SHP77 (cell line): ENCODE measurements around the gene GRIA3.
"Not testable (repeated sequence)": the region's sequence is repeated elsewhere in the genome, so short reads cannot be mapped to it uniquely, and the experiment has no call there.

Experiments
- DNase-seq, 2 experiments: peaks; one replicate each; lab custom pipeline; 2025; lab: John Stamatoyannopoulos, UW

GRIA3 gene

GRCh38 chrX:123455693-123456092, 271.6 kb downstream of the GRIA3 start:
- no peak for DNase-seq

GRCh38 chrX:123464709-123465108, 280.6 kb downstream of the GRIA3 start:
- DNase-seq: no peak

- DNase-seq: no peak
Observed at GRCh38 chrX:123468481-123468880, 284.4 kb downstream of the GRIA3 start.

- DNase-seq: no peak
Observed at GRCh38 chrX:123475068-123475724, 291.1 kb downstream of the GRIA3 start.

GRCh38 chrX:123476611-123477219, 292.6 kb downstream of the GRIA3 start:
- no peak for DNase-seq

GRCh38 chrX:123477673-123478072, 293.6 kb downstream of the GRIA3 start:
- no peak for DNase-seq

- DNase-seq: no peak
Observed at GRCh38 chrX:123481913-123482851, 298.1 kb downstream of the GRIA3 start.

- no peak for DNase-seq
Observed at GRCh38 chrX:123486297-123486696, 302.2 kb downstream of the GRIA3 start.

GRCh38 chrX:123487236-123487635, 303.2 kb downstream of the GRIA3 start:
- no peak for DNase-seq

- no peak for DNase-seq
Observed at GRCh38 chrX:123487669-123488068, 303.6 kb downstream of the GRIA3 start.

GRCh38 chrX:123489011-123489410, 304.9 kb downstream of the GRIA3 start:
- no peak for DNase-seq

GRCh38 chrX:123493857-123494256, 309.8 kb downstream of the GRIA3 start:
- no peak for DNase-seq

GRCh38 chrX:123499787-123500186, 315.7 kb downstream of the GRIA3 start:
- no peak for DNase-seq

GRCh38 chrX:123504047-123504446, 320.0 kb downstream of the GRIA3 start:
- no peak for DNase-seq

GRCh38 chrX:123504630-123505270, 320.7 kb downstream of the GRIA3 start:
- no peak for DNase-seq

- DNase-seq: no peak
Observed at GRCh38 chrX:123513585-123514278, 329.7 kb downstream of the GRIA3 start.

- DNase-seq: not testable (repeated sequence)
Observed at GRCh38 chrX:123514279-123514640, 330.2 kb downstream of the GRIA3 start.

- no peak for DNase-seq
Observed at GRCh38 chrX:123518791-123519190, 334.7 kb downstream of the GRIA3 start.

GRCh38 chrX:123525123-123525725, 341.1 kb downstream of the GRIA3 start:
- no peak for DNase-seq

GRCh38 chrX:123530726-123531125, 346.6 kb downstream of the GRIA3 start:
- not testable (repeated sequence) for DNase-seq
